ENCODE data around the gene EPHA8.

EPHA8 gene

DNA sequence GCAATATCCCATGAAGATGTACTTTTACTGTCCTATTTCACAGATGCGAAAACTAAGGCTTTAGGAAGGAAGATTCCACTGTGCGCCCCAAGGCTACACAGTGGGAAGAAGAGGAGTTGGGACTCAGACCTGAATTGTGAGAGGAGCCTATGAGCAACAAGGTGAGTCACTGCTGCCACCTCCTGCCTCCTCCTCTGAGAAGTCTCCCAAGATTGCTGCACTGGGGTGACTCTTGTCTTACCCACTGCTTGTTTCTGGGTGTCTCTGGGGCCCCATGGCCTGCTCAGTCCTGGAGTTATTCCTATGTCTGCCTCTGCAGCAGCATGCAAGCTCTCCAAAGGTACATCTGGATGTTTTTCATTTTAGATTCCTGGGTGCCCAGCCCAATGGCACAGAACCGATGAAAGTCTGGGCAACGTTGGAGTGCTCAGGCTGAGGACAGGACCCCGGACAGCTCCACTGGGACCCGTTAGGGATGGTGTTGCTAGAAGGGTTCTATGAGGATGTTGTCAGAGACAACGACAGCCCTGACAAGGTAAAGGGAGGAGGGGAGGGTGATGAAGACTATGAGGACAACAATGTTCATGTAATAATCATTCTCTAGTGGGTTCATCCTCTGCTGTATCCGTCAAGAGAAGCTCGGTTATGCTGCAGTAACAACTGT is 62.1 kb downstream of the EPHA8 start:
- DNase-seq: no peak

- DNase-seq: no peak
Observed at GRCh38 chr1:22626237-22627157, 63.2 kb downstream of the EPHA8 start.

- no peak for DNase-seq
Observed at GRCh38 chr1:22627331-22627730, 64.0 kb downstream of the EPHA8 start.

DNA sequence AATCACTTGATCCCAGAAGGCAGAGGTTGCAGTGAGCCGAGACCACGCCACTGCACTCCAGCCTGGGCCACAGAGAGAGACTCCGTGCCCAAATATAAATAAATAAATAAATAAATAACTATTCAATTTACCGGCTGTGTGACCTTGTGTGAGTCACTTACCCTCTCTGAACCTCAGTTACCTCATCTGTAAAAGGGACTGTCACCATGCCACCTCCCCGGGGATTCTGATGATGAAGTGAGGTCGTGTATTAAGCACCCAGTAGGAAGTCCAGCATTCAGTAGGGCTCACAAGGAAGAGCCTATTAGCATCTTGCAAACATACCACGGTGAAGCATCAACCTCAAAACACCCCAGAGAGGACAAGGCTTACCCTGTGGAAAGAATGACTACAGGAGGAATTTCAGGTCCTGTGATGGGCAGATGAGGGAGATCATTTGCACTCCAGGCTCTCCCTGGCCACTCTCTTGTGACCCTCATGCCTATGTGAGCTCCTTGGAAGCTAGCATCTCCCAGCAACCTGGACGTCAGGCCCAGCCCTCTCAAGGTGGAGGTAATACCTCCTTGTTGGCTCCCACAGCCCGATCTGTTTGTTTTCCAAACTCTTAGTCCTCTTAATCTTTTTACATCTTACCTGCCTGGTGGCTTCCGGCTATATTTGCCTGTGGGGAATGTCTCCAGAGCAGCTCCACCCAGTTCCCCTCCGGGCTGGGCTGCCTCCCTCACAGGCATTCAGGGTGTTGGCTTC is 65.6 kb downstream of the EPHA8 start:
- DNase-seq: no peak

- DNase-seq: no peak
Observed at GRCh38 chr1:22629886-22630285, 66.6 kb downstream of the EPHA8 start.

GRCh38 chr1:22633697-22634463 is 70.6 kb downstream of the EPHA8 start:
- DNase-seq: no peak

- no peak for DNase-seq
Observed at GRCh38 chr1:22635436-22635835, 72.1 kb downstream of the EPHA8 start.

- DNase-seq: no peak
Observed at GRCh38 chr1:22636353-22636752, 73.1 kb downstream of the EPHA8 start, which contains the start of gene C1QA. C1QA (plus strand) TSS chr1:22636628; CDS start chr1:22637617, 989 bp downstream.

DNA sequence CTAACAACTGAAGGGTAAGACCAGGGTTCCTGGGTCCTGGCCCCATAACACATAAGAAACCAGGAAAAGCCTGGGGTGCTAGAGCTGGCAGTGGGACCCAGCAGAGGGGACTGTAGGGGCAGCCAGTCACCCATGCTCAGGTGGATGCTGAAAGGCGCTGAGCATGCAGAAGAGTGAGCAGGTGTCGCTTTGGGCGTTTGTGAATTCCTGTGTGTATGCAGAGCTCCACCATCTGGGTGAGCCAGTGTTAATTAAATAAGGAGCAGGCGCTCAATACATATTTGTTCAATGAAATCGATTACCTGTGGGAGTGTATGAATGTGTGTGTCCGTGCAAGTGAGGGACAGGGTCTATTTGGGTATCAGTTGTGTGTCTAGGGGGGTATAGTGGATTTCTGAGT is 73.6 kb downstream of the EPHA8 start:
- no peak for DNase-seq

- no peak for DNase-seq
Observed at GRCh38 chr1:22637907-22638445, 74.7 kb downstream of the EPHA8 start.

DNA sequence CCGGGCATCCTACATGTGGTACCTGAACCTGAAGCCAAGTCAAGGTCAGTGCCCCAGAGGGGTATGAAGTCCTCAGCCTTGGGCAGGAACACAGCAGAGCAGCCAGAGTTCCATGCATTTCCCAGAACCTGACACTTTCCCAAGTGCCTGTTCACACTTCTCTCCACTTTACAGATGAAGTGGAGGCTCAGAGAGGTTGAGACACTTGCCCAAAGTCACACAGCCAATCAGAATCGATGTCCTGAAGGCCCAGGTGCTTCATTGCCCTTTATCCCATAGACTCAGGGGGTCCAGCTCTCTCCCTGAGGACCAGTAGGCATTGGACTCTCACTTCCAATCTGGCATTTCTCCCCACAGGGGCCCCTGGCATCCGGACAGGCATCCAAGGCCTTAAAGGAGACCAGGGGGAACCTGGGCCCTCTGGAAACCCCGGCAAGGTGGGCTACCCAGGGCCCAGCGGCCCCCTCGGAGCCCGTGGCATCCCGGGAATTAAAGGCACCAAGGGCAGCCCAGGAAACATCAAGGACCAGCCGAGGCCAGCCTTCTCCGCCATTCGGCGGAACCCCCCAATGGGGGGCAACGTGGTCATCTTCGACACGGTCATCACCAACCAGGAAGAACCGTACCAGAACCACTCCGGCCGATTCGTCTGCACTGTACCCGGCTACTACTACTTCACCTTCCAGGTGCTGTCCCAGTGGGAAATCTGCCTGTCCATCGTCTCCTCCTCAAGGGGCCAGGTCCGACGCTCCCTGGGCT is 75.4 kb downstream of the EPHA8 start:
- DNase-seq: no peak

GRCh38 chr1:22639286-22639685 is 76.0 kb downstream of the EPHA8 start:
- no peak for DNase-seq

DNA sequence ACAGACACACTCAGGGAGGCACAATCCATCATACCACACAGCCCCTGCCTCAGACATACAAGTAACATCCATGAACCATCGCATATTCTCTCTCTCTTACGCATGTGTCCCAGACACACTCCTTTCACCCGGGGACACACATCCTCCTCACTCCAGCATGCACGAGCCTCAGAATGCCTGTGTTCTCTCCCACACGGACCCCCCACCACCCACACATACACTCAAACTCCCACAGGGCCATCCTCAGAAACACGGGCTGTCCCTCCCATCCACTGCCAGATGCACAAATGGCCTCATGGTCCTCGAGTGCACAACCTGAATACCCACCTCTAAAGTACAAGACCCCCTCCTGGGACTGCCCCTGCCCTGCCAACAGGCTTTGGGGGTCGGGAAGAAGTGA is 78.0 kb downstream of the EPHA8 start:
- no peak for DNase-seq

- DNase-seq: peak; percentile 65
Observed at GRCh38 chr1:22641906-22642636, 78.8 kb downstream of the EPHA8 start.

- no peak for DNase-seq
Observed at GRCh38 chr1:22643381-22643780, 80.1 kb downstream of the EPHA8 start, which contains the start of gene C1QC. C1QC (plus strand) TSS chr1:22643633; CDS start chr1:22644024, 391 bp downstream.

GRCh38 chr1:22643928-22644327 is 80.6 kb downstream of the EPHA8 start:
- no peak for DNase-seq

DNA sequence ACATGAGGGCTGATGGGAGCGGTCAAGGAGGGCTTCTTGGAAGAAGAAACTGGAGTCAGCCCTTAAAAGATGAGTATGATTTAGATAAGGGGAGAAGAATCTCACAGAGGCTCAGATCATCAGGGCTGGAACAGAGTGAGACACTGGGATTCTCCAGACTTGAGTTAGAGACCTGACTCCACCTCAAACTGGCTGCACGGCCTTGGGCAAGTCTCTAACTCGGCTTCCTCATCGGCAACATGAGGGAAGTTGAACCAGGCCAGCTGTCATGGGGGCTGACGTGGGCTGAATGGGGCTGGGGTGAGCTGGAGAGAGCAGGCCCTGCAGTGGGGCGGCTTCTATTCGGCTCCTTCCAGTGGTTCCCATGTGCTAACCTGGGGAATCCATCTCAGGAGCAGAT is 82.6 kb downstream of the EPHA8 start:
- no peak for DNase-seq

- no peak for DNase-seq
Observed at GRCh38 chr1:22646384-22646783, 83.1 kb downstream of the EPHA8 start.

DNA sequence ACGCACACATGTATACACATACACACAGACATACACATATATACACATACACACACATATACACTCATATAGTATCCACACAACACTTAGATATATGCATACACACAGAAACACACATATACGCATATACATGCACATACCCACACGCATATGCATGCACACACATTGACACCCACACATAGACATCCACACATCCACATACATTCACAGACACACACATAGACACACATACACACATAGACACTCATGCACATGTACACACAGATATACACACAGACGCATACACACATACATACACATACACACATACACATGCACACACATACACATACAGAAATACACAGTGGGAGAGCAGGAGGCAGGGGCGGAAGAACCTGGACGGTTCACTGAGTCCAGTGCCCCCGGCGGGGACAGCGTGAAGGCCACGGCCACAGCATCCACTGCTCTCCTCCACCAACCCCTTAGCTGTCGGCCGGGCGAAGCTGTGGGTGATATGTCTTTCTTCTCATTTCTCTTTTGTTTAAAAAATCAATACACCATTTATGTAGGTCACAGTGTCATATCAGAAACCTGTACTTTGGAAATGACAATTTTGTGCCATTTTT is 86.9 kb downstream of the EPHA8 start:
- DNase-seq: no peak

Data from CD4-positive, alpha-beta T cell treated with Interleukin-10 for 1 hour (primary cell).